ENCODE measurements around the gene SLC35F1.

The SLC35F1 gene

GRCh38 chr6:118294906-118295305 lies 387.8 kb downstream of the SLC35F1 start:
- no peak overlapping the region for H3K27ac ChIP-seq (ENCODE audit: low read depth in 2 of 2, low read length in 2 of 2)
- no peak overlapping the region for H3K4me3 ChIP-seq (ENCODE audit: low read length in 2 of 2)
- H3K9me3 ChIP-seq (ENCODE audit: control insufficient read depth in 2 of 2, low read length in 2 of 2): no peaks in the 10 kb centered on the region
- no peaks in the 10 kb centered on the region for H3K4me1 ChIP-seq (ENCODE audit: control insufficient read depth in 2 of 2, insufficient read depth in 2 of 2, low read length in 2 of 2)
- no peaks in the 10 kb centered on the region for H3K36me3 ChIP-seq (ENCODE audit: control insufficient read depth in 2 of 2, insufficient read depth in 2 of 2, low read length in 2 of 2)
- no peak overlapping the region for H3K9ac ChIP-seq (ENCODE audit: low read depth in 1 of 2, low read length in 2 of 2)
- H3K27me3 ChIP-seq (ENCODE audit: control insufficient read depth in 2 of 2, insufficient read depth in 2 of 2, low read length in 2 of 2): no peaks in the 10 kb centered on the region

GRCh38 chr6:118295336-118295735 lies 388.3 kb downstream of the SLC35F1 start:
- Histone ChIP-seq H3K27ac (ENCODE audit: low read depth in 2 of 2, low read length in 2 of 2) (no peak overlapping the region), H3K36me3 (ENCODE audit: control insufficient read depth in 2 of 2, insufficient read depth in 2 of 2, low read length in 2 of 2) (no peaks in the 10 kb centered on the region)

GRCh38 chr6:118296129-118296901 lies 389.3 kb downstream of the SLC35F1 start:
- Histone ChIP-seq H3K4me1 (ENCODE audit: control insufficient read depth in 2 of 2, insufficient read depth in 2 of 2, low read length in 2 of 2) (no peaks in the 10 kb centered on the region), H3K27ac (ENCODE audit: low read depth in 2 of 2, low read length in 2 of 2) (no peak overlapping the region), H3K27me3 (ENCODE audit: control insufficient read depth in 2 of 2, insufficient read depth in 2 of 2, low read length in 2 of 2) (no peaks in the 10 kb centered on the region), H3K4me3 (ENCODE audit: low read length in 2 of 2) (no peak overlapping the region), H3K9me3 (ENCODE audit: control insufficient read depth in 2 of 2, low read length in 2 of 2) (no peaks in the 10 kb centered on the region), H3K9ac (ENCODE audit: low read depth in 1 of 2, low read length in 2 of 2) (no peak overlapping the region), H3K36me3 (ENCODE audit: control insufficient read depth in 2 of 2, insufficient read depth in 2 of 2, low read length in 2 of 2) (no peaks in the 10 kb centered on the region)

More at GRCh38 chr6:118295336-118295735, 388.3 kb downstream of the SLC35F1 start:
- Histone ChIP-seq H3K4me1 (ENCODE audit: control insufficient read depth in 2 of 2, insufficient read depth in 2 of 2, low read length in 2 of 2) (no peaks in the 10 kb centered on the region), H3K27me3 (ENCODE audit: control insufficient read depth in 2 of 2, insufficient read depth in 2 of 2, low read length in 2 of 2) (no peaks in the 10 kb centered on the region), H3K4me3 (ENCODE audit: low read length in 2 of 2) (no peak overlapping the region), H3K9me3 (ENCODE audit: control insufficient read depth in 2 of 2, low read length in 2 of 2) (no peaks in the 10 kb centered on the region), H3K9ac (ENCODE audit: low read depth in 1 of 2, low read length in 2 of 2) (no peak overlapping the region)

GRCh38 chr6:118297821-118298220 lies 390.8 kb downstream of the SLC35F1 start:
- Histone ChIP-seq H3K27me3 (ENCODE audit: control insufficient read depth in 2 of 2, insufficient read depth in 2 of 2, low read length in 2 of 2) (no peaks in the 10 kb centered on the region), H3K27ac (ENCODE audit: low read depth in 2 of 2, low read length in 2 of 2) (no peak overlapping the region), H3K4me1 (ENCODE audit: control insufficient read depth in 2 of 2, insufficient read depth in 2 of 2, low read length in 2 of 2) (no peaks in the 10 kb centered on the region), H3K36me3 (ENCODE audit: control insufficient read depth in 2 of 2, insufficient read depth in 2 of 2, low read length in 2 of 2) (no peaks in the 10 kb centered on the region), H3K9me3 (ENCODE audit: control insufficient read depth in 2 of 2, low read length in 2 of 2) (no peaks in the 10 kb centered on the region), H3K9ac (ENCODE audit: low read depth in 1 of 2, low read length in 2 of 2) (no peak overlapping the region), H3K4me3 (ENCODE audit: low read length in 2 of 2) (no peak overlapping the region)

- H3K27me3 ChIP-seq (ENCODE audit: control insufficient read depth in 2 of 2, insufficient read depth in 2 of 2, low read length in 2 of 2): no peaks in the 10 kb centered on the region
- no peaks in the 10 kb centered on the region for H3K4me1 ChIP-seq (ENCODE audit: control insufficient read depth in 2 of 2, insufficient read depth in 2 of 2, low read length in 2 of 2)
- H3K9ac ChIP-seq (ENCODE audit: low read depth in 1 of 2, low read length in 2 of 2): no peak overlapping the region
- H3K9me3 ChIP-seq (ENCODE audit: control insufficient read depth in 2 of 2, low read length in 2 of 2): no peaks in the 10 kb centered on the region
- H3K4me3 ChIP-seq (ENCODE audit: low read length in 2 of 2): no peak overlapping the region
- H3K36me3 ChIP-seq (ENCODE audit: control insufficient read depth in 2 of 2, insufficient read depth in 2 of 2, low read length in 2 of 2): no peaks in the 10 kb centered on the region
- H3K27ac ChIP-seq (ENCODE audit: low read depth in 2 of 2, low read length in 2 of 2): no peak overlapping the region
Observed at GRCh38 chr6:118298476-118299427, 391.7 kb downstream of the SLC35F1 start.

- Histone ChIP-seq H3K27me3 (ENCODE audit: control insufficient read depth in 2 of 2, insufficient read depth in 2 of 2, low read length in 2 of 2) (no peaks in the 10 kb centered on the region), H3K36me3 (ENCODE audit: control insufficient read depth in 2 of 2, insufficient read depth in 2 of 2, low read length in 2 of 2) (no peaks in the 10 kb centered on the region), H3K27ac (ENCODE audit: low read depth in 2 of 2, low read length in 2 of 2) (no peak overlapping the region), H3K4me3 (ENCODE audit: low read length in 2 of 2) (no peak overlapping the region), H3K9me3 (ENCODE audit: control insufficient read depth in 2 of 2, low read length in 2 of 2) (no peaks in the 10 kb centered on the region), H3K4me1 (ENCODE audit: control insufficient read depth in 2 of 2, insufficient read depth in 2 of 2, low read length in 2 of 2) (no peaks in the 10 kb centered on the region), H3K9ac (ENCODE audit: low read depth in 1 of 2, low read length in 2 of 2) (no peak overlapping the region)
Observed at GRCh38 chr6:118299457-118299856, 392.4 kb downstream of the SLC35F1 start.

GRCh38 chr6:118304321-118304720 lies 397.3 kb downstream of the SLC35F1 start:
- no peak overlapping the region for H3K4me3 ChIP-seq (ENCODE audit: low read length in 2 of 2)
- no peaks in the 10 kb centered on the region for H3K9me3 ChIP-seq (ENCODE audit: control insufficient read depth in 2 of 2, low read length in 2 of 2)
- H3K27ac ChIP-seq (ENCODE audit: low read depth in 2 of 2, low read length in 2 of 2): no peak overlapping the region
- H3K4me1 ChIP-seq (ENCODE audit: control insufficient read depth in 2 of 2, insufficient read depth in 2 of 2, low read length in 2 of 2): no peaks in the 10 kb centered on the region
- no peak overlapping the region for H3K9ac ChIP-seq (ENCODE audit: low read depth in 1 of 2, low read length in 2 of 2)
- H3K27me3 ChIP-seq (ENCODE audit: control insufficient read depth in 2 of 2, insufficient read depth in 2 of 2, low read length in 2 of 2): no peaks in the 10 kb centered on the region
- H3K36me3 ChIP-seq (ENCODE audit: control insufficient read depth in 2 of 2, insufficient read depth in 2 of 2, low read length in 2 of 2): no peaks in the 10 kb centered on the region

GRCh38 chr6:118305081-118305480 lies 398.0 kb downstream of the SLC35F1 start:
- Histone ChIP-seq H3K9ac (ENCODE audit: low read depth in 1 of 2, low read length in 2 of 2) (no peak overlapping the region), H3K27ac (ENCODE audit: low read depth in 2 of 2, low read length in 2 of 2) (no peak overlapping the region), H3K36me3 (ENCODE audit: control insufficient read depth in 2 of 2, insufficient read depth in 2 of 2, low read length in 2 of 2) (no peaks in the 10 kb centered on the region), H3K4me1 (ENCODE audit: control insufficient read depth in 2 of 2, insufficient read depth in 2 of 2, low read length in 2 of 2) (no peaks in the 10 kb centered on the region), H3K4me3 (ENCODE audit: low read length in 2 of 2) (no peak overlapping the region), H3K27me3 (ENCODE audit: control insufficient read depth in 2 of 2, insufficient read depth in 2 of 2, low read length in 2 of 2) (no peaks in the 10 kb centered on the region), H3K9me3 (ENCODE audit: control insufficient read depth in 2 of 2, low read length in 2 of 2) (no peaks in the 10 kb centered on the region)

- no peaks in the 10 kb centered on the region for H3K27me3 ChIP-seq (ENCODE audit: control insufficient read depth in 2 of 2, insufficient read depth in 2 of 2, low read length in 2 of 2)
- no peaks in the 10 kb centered on the region for H3K36me3 ChIP-seq (ENCODE audit: control insufficient read depth in 2 of 2, insufficient read depth in 2 of 2, low read length in 2 of 2)
- H3K9me3 ChIP-seq (ENCODE audit: control insufficient read depth in 2 of 2, low read length in 2 of 2): no peaks in the 10 kb centered on the region
- no peak overlapping the region for H3K4me3 ChIP-seq (ENCODE audit: low read length in 2 of 2)
- H3K27ac ChIP-seq (ENCODE audit: low read depth in 2 of 2, low read length in 2 of 2): no peak overlapping the region
- no peaks in the 10 kb centered on the region for H3K4me1 ChIP-seq (ENCODE audit: control insufficient read depth in 2 of 2, insufficient read depth in 2 of 2, low read length in 2 of 2)
- no peak overlapping the region for H3K9ac ChIP-seq (ENCODE audit: low read depth in 1 of 2, low read length in 2 of 2)
Observed at GRCh38 chr6:118306392-118307238, 399.6 kb downstream of the SLC35F1 start.

All from mucosa of rectum (tissue), 2 donors.